ENCODE measurements around the gene TSHZ2.

DNA sequence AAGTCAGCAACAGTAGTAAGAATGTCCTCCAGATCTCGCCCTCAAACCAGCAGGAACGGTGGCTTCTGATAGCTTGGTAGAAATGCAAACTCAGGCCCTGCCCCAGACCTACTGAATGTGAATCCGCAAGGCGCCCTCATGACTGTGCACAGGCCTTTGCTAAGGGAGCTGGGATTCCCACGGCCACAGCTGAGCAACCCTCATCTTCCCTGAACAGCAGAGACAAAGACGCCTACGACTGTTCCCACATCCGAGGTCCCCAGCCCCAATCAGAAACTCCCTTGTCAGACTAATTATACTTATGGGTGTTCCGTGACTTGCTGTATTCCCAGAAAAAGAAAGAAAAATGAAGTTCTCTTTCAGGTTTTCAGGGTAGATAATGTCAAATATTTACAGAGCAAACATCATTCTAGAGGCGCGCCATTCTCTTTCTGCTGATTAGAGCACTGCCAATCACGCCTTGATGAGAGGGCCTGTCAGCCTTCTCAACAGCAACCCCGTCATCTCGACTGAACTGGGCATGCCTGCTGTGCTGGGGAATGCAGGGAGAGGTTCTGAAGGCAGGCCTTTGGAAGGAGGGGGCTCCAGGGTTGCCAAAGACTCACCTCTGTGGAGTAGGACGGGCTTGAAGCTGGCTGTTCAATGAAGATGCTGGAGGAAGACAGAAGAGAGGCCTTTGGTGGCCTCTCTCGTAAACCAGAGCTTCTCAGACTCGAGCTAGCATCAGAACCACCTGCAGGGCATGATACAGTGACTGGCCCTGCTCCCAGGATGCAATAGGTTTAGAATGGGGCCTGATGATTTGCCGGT, 541.5 kb downstream of the TSHZ2 start:
- no peak for TF ChIP-seq POLR2AphosphoS5 (IDR thresholded peaks at IDR 0.05; ENCODE audit: low read depth, low read length)
- no peak for TF ChIP-seq POLR2A (IDR thresholded peaks at IDR 0.05; ENCODE audit: low read depth, low read length)
- TF ChIP-seq TAF1 (IDR thresholded peaks at IDR 0.05; ENCODE audit: borderline replicate concordance, low read depth, low read length) = no peak

All from GM12892 (cell line).